Measurements from ENCODE around the gene RSRC1.
"Not testable (repeated sequence)": the region's sequence is repeated elsewhere in the genome, so short reads cannot be mapped to it uniquely, and the experiment has no call there.

The RSRC1 gene

GRCh38 chr3:158109804-158110657 lies at the start of gene RSRC1:
Gene RSRC1, plus strand, starts transcription at chr3:158110089. Its CDS starts 12,016 bp downstream, at chr3:158122105.
- Histone ChIP-seq H3K4me3 (peak within 1 kb of the TSS; percentile 68 to 100 (median 91)), H3K27ac (peak within 1 kb of the TSS; percentile 54 to 94 (median 80))

DNA sequence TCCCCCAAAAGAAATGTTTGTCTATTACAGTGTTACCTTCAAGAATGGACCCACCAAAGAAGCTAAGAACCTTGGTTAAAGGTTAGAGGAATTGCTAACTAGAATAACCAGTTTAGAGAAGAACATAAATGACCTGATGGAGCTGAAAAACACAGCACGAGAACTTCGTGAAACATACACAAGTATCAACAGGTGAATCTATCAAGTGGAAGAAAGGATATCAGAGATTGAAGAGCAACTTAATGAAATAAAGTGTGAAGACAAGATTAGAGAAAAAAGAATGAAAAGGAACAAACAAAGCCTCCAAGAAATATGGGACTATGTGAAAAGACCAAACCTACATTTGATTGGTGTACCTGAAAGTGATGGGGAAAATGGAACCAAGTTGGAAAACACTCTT lies 44.3 kb upstream of the RSRC1 start:
- H3K4me3 ChIP-seq, H3K27ac ChIP-seq: not testable (repeated sequence)

DNA sequence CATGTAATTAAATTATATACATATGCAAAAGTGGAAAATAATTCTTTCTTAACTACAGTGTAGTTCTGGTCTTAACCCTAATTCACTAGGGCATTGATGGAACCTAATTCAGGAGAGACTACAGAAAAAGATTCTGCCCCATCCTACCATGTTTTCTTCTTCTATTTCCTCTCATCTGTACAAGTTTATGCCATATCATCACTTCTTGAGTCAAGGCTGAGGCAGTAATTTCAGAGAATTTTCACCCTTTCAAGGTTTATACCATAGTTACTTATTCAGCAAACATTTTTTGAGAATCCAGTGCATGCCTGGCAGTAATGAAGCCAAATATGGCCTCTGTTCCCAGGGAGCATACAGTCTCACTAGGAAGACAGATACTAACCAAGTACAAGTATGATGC lies 37.1 kb upstream of the RSRC1 start:
- Histone ChIP-seq H3K4me3 (no peak overlapping the region), H3K27ac (no peak overlapping the region)

- no peak overlapping the region for H3K4me3 ChIP-seq
- H3K27ac ChIP-seq = no peak overlapping the region
Measured at GRCh38 chr3:158074591-158074990, 35.3 kb upstream of the RSRC1 start.

GRCh38 chr3:158079599-158079998 lies 30.3 kb upstream of the RSRC1 start:
- Histone ChIP-seq H3K27ac (no peak overlapping the region), H3K4me3 (no peak overlapping the region)

GRCh38 chr3:158084651-158085050 lies 25.2 kb upstream of the RSRC1 start:
- H3K4me3 ChIP-seq = no peak overlapping the region
- no peak overlapping the region for H3K27ac ChIP-seq

- Histone ChIP-seq H3K27ac (no peak overlapping the region), H3K4me3 (no peak overlapping the region)
Measured at GRCh38 chr3:158085358-158085757, 24.5 kb upstream of the RSRC1 start.

GRCh38 chr3:158085931-158086330 lies 24.0 kb upstream of the RSRC1 start:
- H3K4me3 ChIP-seq = no peak overlapping the region
- H3K27ac ChIP-seq = no peak overlapping the region

- H3K27ac ChIP-seq = no peak overlapping the region
- no peak overlapping the region for H3K4me3 ChIP-seq
Measured at GRCh38 chr3:158086361-158086760, 23.5 kb upstream of the RSRC1 start.

DNA sequence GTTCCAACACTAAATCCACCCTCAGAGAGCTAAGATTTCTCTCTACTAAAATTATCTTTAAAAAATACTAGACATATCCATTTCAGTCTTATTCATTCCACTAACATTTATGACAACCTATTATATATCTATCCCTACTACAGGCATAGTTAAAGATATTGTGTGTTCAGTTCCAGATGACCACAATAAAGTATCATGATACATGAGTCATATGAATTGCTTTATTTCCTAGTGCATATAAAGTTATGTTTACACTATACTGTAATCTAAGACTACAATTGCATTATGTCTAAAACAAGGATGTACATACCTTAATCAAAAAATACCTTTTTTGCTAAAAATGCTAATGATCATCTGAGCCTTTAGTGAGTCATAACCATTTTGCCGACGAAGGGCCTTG lies 23.1 kb upstream of the RSRC1 start:
- Histone ChIP-seq H3K4me3 (no peak overlapping the region), H3K27ac (no peak overlapping the region)

GRCh38 chr3:158091531-158091930 lies 18.4 kb upstream of the RSRC1 start:
- Histone ChIP-seq H3K27ac (no peak overlapping the region), H3K4me3 (no peak overlapping the region)

- Histone ChIP-seq H3K27ac (no peak overlapping the region), H3K4me3 (no peak overlapping the region)
Measured at GRCh38 chr3:158093526-158093925, 16.4 kb upstream of the RSRC1 start.

DNA sequence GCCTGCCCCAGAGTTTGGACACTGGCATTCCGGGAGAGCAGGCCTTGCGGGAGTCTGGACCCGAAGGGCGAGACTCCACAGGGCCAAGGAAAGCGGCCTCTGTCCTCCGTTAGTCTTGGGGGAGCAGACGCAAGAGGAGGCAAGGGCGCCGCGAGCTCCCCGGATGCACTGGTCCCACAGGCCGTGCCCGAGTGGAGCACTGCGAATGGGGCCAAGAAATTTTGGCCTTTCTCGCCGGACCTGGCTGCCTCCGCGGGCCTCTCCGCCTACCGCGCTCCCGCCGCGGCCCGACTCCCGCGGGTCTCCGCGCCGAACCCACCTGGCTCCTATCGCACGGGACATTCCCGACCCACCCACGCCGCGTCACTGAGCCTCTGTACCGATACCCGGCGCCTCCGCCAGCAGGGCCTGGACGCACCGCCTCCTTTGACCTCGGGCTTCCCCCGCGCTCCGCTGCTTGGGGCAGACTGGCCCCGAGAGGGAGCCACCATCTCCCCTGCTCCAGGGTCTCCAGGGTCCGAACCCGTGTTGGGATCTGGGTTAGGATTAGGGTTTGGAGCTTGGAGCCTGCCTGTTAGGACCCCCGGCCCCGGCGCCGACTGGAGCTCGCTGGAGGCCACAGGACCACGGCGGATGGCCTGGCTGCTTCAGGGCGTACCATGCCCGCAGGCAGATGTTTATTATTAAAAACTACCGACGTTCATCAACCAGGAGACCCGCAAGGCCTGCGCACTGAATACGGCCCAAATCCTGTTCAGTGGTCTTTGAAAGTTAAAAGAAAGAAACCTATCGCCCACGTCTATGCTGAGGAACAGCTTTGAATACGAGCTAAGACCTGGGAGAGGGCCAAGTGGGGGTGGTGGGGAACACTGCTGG lies 15.4 kb upstream of the RSRC1 start:
- Histone ChIP-seq H3K27ac (no peak overlapping the region), H3K4me3 (no peak overlapping the region)

- Histone ChIP-seq H3K27ac (no peak overlapping the region), H3K4me3 (no peak overlapping the region)
Measured at GRCh38 chr3:158095111-158095813, 14.6 kb upstream of the RSRC1 start.

DNA sequence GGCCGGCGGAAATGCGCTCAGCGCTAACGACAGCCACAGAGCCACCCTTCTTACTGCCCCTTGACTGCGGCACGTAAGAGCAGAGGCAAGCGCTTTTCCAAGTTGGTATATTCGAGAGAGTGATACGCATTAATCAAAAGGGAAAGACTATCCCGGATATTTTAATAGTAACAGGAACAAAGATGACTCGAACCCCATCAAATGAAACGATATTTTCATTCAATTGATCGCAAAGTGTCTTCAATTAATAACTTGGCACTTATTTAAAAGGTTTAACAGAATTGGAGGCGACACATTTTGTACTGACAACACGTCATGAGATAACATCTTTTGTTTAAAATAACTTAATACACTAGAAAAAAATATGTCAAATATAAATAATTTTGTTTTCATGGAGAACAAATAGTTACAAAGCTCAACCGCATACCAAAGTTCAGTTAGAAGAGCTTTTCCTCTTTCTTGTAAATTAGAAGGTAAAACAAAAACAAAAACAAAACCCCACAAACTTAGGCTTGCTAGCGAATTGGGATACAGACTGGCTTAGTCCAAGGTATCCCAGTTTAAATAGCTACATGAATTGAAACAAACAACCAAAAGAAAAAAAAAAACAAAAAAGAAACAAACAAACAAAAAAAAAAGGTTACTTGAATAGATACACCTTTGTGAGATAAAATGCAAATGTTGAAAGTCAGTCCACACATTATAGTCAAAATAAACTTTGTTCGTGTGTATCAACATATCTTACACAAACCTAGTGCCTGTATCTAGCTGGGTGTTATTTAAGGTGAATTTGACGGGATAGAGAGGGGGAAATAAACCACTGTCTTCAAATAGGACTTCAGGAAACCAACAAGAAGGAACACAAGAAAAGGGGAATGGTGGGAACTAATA lies 13.8 kb upstream of the RSRC1 start:
- H3K4me3 ChIP-seq = no peak overlapping the region
- no peak overlapping the region for H3K27ac ChIP-seq

GRCh38 chr3:158097081-158097592 lies 12.8 kb upstream of the RSRC1 start:
- Histone ChIP-seq H3K27ac (no peak overlapping the region), H3K4me3 (peak overlapping the region in 4 of 7 experiments; percentile 36 to 48 (median 44))

DNA sequence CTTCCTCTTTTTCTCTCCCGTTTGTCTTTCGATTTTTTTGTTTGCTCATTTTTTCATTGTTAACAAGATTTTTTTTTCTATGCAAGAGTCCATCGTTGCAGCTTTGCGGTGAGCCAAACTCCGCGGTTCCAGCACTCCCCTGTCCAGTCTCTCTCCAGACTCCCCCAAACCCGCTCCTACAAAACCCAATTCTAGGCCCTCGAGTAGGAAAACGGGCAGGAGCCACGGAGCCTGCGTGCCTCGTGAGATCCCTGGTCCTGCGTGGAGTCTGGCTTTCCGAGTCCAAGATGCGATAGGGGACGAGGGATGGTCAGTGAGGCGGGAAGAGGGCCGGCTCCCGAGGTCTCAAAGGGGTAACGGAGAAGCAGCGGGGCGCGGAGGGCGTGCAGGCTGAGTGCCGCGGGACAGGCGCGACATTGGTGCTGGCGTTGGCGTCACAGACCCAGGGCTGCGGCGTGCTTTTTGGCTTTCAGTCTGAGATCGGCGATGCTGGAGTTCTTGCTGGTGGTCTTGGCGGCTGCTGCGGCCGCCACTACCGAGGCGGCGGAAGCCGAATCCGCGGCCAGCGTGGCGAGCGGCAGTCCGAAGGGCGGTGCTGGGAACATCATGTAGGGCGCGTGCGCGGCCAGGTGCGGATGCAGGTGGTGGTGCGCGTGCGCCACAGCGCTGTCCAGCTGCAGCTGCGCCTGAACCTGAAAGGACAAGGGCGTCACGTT lies 12.1 kb upstream of the RSRC1 start:
- Histone ChIP-seq H3K4me3 (peak overlapping the region; percentile 23 to 48 (median 42)), H3K27ac (no peak overlapping the region)

GRCh38 chr3:158098309-158098639 lies 11.6 kb upstream of the RSRC1 start:
- no peak overlapping the region for H3K27ac ChIP-seq
- H3K4me3 ChIP-seq = peak overlapping the region; percentile 23 to 48 (median 42)

Measured in skin epidermis (tissue), 12 donors.